GM12878 (cell line): ENCODE results near the gene CCNI. TPM values are rescaled to one million over a fixed set of nuclear protein-coding genes. Genes with fewer than 3 reads are reported as not detected.

ENCODE experiments used
- ATAC-seq: fragments of 200-7000 bp; cut with Tn5 transposase; 3 replicates; pipeline ENCODE4 v1.9.1; 2020; ENCODE audit warnings: mild to moderate bottlenecking, moderate library complexity
- BruUV-seq: library from RNA; stranded (reverse); fragments of 400-500 nt; replicated peaks from 2 replicates; lab custom pipeline; 2021; lab: Mats Ljungman, UMichigan
- CTCF ChIA-PET: fragments of 300-600 bp; sonication (Branson Sonifier 250); formaldehyde crosslinking; extraction: SDS; loops from one replicate; lab custom pipeline; 2021; ENCODE audit warnings: inconsistent platforms; lab: Yijun Ruan, JAX
- POLR2A ChIA-PET: fragments of 350-600 bp; formaldehyde crosslinking; extraction: SDS; loops from one replicate; lab custom pipeline; 2021; ENCODE audit warnings: inconsistent platforms; lab: Charles Lee
- RAD21 ChIA-PET: fragments of 300-600 bp; sonication (Branson Sonifier 250); formaldehyde crosslinking; loops from one replicate; lab custom pipeline; 2023; ENCODE audit warnings: antibody characterized with exemption; ENCODE audit not compliant: unreplicated experiment; lab: Charles Lee
- SMC1A ChIA-PET: fragments of 300-600 bp; sonication (Branson Sonifier 250); formaldehyde crosslinking; loops from one replicate; lab custom pipeline; 2023; ENCODE audit not compliant: unreplicated experiment, uncharacterized antibody; lab: Charles Lee
- DNase-seq: peaks from one replicate; pipeline ENCODE4 v3.0.0-alpha.2; 2011; ENCODE audit warnings: low read depth, low spot score
- FAIRE-seq: peaks from 3 replicates; lab custom pipeline; 2011; peaks lifted over from hg19 to GRCh38; lab: Jason Lieb, UNC
- H2AFZ ChIP-seq: 2 replicates; pipeline ENCODE4 v1.6.0; 2011; ENCODE audit warnings: low read depth, low read length, control low read depth; ENCODE audit not compliant: control insufficient read depth
- H3K27ac ChIP-seq: 2 replicates; pipeline ENCODE4 v1.5.1; 2011; ENCODE audit warnings: control low read depth; ENCODE audit not compliant: control insufficient read depth, insufficient read depth
- H3K27me3 ChIP-seq, 2 experiments: replicated peaks in 1 of 2; 2 replicates each; pipeline versions ENCODE4 v1.6.0 to v1.6.1; 2011; ENCODE audit warnings: low read length in 1 of 2; ENCODE audit not compliant: control insufficient read depth in 2 of 2, insufficient read depth in 2 of 2
- H3K36me3 ChIP-seq, 2 experiments: 2 replicates each; pipeline ENCODE4 v1.5.1; 2011; ENCODE audit warnings: low read length in 1 of 2; ENCODE audit not compliant: control insufficient read depth in 2 of 2, insufficient read depth in 2 of 2
- H3K4me1 ChIP-seq: 2 replicates; pipeline ENCODE4 v1.6.1; 2011; ENCODE audit warnings: mild to moderate bottlenecking, low read length, moderate library complexity, mixed read lengths; ENCODE audit not compliant: control insufficient read depth, insufficient read depth
- H3K4me2 ChIP-seq: 2 replicates; pipeline ENCODE4 v1.6.0; 2011; ENCODE audit warnings: control low read depth; ENCODE audit not compliant: control insufficient read depth, insufficient read depth
- H3K4me3 ChIP-seq: fragments of 200-600 bp; sonication (generic); 2 replicates; pipeline ENCODE4 v1.5.1; 2016
- H3K79me2 ChIP-seq: 2 replicates; pipeline ENCODE4 v1.6.0; 2011; ENCODE audit warnings: low read length; ENCODE audit not compliant: control insufficient read depth, insufficient read depth
- H3K9ac ChIP-seq: 2 replicates; pipeline ENCODE4 v1.8.0; 2011; ENCODE audit warnings: low read length, control low read depth, mixed read lengths; ENCODE audit not compliant: control insufficient read depth, insufficient read depth
- H3K9me3 ChIP-seq: replicated peaks from 3 replicates; pipeline ENCODE4 v1.5.1; 2011; ENCODE audit warnings: mild to moderate bottlenecking, low read length; ENCODE audit not compliant: control insufficient read depth, insufficient read depth
- H4K20me1 ChIP-seq: 2 replicates; pipeline ENCODE4 v1.6.0; 2011; ENCODE audit not compliant: control insufficient read depth, insufficient read depth
- CEBPB ChIP-seq, 2 experiments: fragments of 150-350 bp in 1 of 2; IDR thresholded peaks; 2 replicates each; pipeline ENCODE4 v1.6.1; 2012 to 2014; ENCODE audit warnings: low read depth in 2 of 2, low read length in 2 of 2, borderline replicate concordance in 1 of 2, inconsistent platforms in 1 of 2
- CEBPZ ChIP-seq: fragments of 150-350 bp; IDR thresholded peaks from 2 replicates; pipeline ENCODE4 v1.6.1; 2016; ENCODE audit warnings: low read depth, low read length
- CREB1 ChIP-seq: IDR thresholded peaks from 2 replicates; pipeline ENCODE4 v1.6.1; 2012; ENCODE audit warnings: low read depth, mild to moderate bottlenecking, inconsistent platforms
- GABPA ChIP-seq: IDR thresholded peaks from 2 replicates; pipeline ENCODE4 v1.6.1; 2014; ENCODE audit warnings: antibody characterized with exemption, low read depth, mild to moderate bottlenecking, inconsistent platforms
- JUND ChIP-seq: IDR thresholded peaks from 2 replicates; pipeline ENCODE4 v1.6.1; 2012; ENCODE audit warnings: low read depth, mild to moderate bottlenecking, low read length, improper control_type of control experiment, moderate library complexity
- NFIC ChIP-seq: IDR thresholded peaks from 2 replicates; pipeline ENCODE4 v1.6.1; 2012; ENCODE audit warnings: low read depth, mild to moderate bottlenecking, inconsistent platforms, low read length, moderate library complexity
- SREBF1 ChIP-seq: IDR thresholded peaks from 2 replicates; pipeline ENCODE4 v1.6.1; 2012; ENCODE audit warnings: mild to moderate bottlenecking, low read length
- TBL1XR1 ChIP-seq: IDR thresholded peaks from 2 replicates; pipeline ENCODE4 v1.6.1; 2012; ENCODE audit warnings: low read depth, low read length, improper control_type of control experiment
- YY1 ChIP-seq: IDR thresholded peaks from 2 replicates; pipeline ENCODE4 v1.6.1; 2011; ENCODE audit warnings: low read depth, mild to moderate bottlenecking, low read length
- ZNF207 ChIP-seq: fragments of 450-650 bp; IDR thresholded peaks from 2 replicates; pipeline ENCODE4 v1.6.1; 2014; ENCODE audit warnings: antibody characterized with exemption, mild to moderate bottlenecking, borderline replicate concordance
- ZNF217 ChIP-seq: fragments of 450-650 bp; IDR thresholded peaks from 2 replicates; pipeline ENCODE4 v1.6.1; 2017; ENCODE audit warnings: antibody characterized with exemption, mild to moderate bottlenecking
- ZNF687 ChIP-seq: fragments of 450-650 bp; IDR thresholded peaks from 2 replicates; pipeline ENCODE4 v1.6.1; 2017; ENCODE audit warnings: mild to moderate bottlenecking, moderate library complexity
- WGBS: methylation state at CpG from one replicate; pipeline ENCODE4 v1.1.6; 2016; ENCODE audit warnings: low lambda C conversion rate; ENCODE audit not compliant: insufficient replicate concordance, insufficient coverage; ENCODE audit errors: missing lambda C conversion rate; 5-methylcytosine and 5-hydroxymethylcytosine counted together
- in situ Hi-C: fragments of 300-500 bp; cut with MboI; formaldehyde crosslinking; loops from 9 replicates; pipeline ENCODE4 v1.14.3; 2018; ENCODE audit warnings: mixed read lengths
- intact Hi-C: fragments of 100-400 bp; cut with micrococcal nuclease; formaldehyde crosslinking; loops from one replicate; pipeline ENCODE4 v1.14.2; 2022; ENCODE audit not compliant: unreplicated experiment
- polyA plus RNA-seq, 11 experiments: library from polyadenylated mRNA; depleted of rRNA in 4 of 11; unstranded in 6 of 11; stranded (reverse) in 5 of 11; fragments of >200 nt; fragmentation: Nextera tagmentation in 4 of 11; fragmentation: Illumina TruSeq in 1 of 11; extraction: Ambion mirVana in 4 of 11; extraction: Trizol in 1 of 11; gene quantifications; 1 replicate in 1 of 11; 2 replicates in 10 of 11; pipeline versions ENCODE4 v1.2.1 to v1.2.3, GENCODE V29; 2011 to 2016; ENCODE audit warnings: inconsistent platforms in 2 of 11, missing spikeins in 2 of 11, low read depth in 1 of 11
- total RNA-seq, 4 experiments: library from RNA; depleted of rRNA in 3 of 4; stranded (reverse); fragments of >200 nt in 3 of 4; fragmentation: Illumina TruSeq in 1 of 4; extraction: Trizol in 1 of 4; gene quantifications; 2 replicates each; pipeline versions ENCODE4 v1.2.1 to v1.2.3, GENCODE V29; 2013 to 2021
- TF ChIP-seq, protein P1 (sequence below): IDR thresholded peaks from 2 replicates; pipeline ENCODE4 v1.6.1; 2012; ENCODE audit warnings: low read depth, low read length, improper control_type of control experiment
- TF ChIP-seq, protein P2 (sequence below): IDR thresholded peaks from 2 replicates; pipeline ENCODE4 v1.6.1; 2011; ENCODE audit warnings: low read depth, low read length, improper control_type of control experiment, borderline replicate concordance

CCNI gene
- total and polyA plus RNA-seq, 10 of the 15 experiments (the other 5 are each of a cell fraction or from before 2014, with no cell fraction given) = 70.6 to 178 (median 105) TPM

DNA sequence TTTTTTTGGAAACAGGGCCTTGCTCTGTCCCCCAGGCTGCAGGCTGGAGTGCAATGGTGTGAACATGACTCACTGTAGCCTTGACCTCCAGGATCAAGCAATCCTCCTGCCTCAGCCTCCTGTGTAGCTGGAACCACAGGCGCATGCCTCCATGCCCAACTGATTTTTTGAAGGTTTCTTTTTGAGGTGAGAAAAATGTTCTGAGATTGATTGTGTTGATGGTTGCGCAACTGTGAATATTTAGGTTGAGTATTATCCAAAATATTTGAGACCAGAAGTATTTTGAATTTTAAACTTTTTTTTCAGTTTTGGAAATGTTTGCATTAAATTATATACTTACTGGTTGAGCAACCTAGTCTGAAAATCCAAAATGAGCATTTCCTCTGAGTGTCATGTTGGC, 2.6 kb upstream of the CCNI start:
- no peak for DNase-seq
- in situ Hi-C loops = no loop called here
- Histone ChIP-seq H3K9ac (no peak overlapping the region), H4K20me1 (peaks cover 4% of the 10 kb centered on the region; the same call in 1 of the 2 replicates), H3K4me2 (no peak overlapping the region), H3K27me3 (no peaks in the 10 kb centered on the region), H3K4me3 (no peak overlapping the region), H3K9me3 (no peaks in the 10 kb centered on the region), H3K36me3 (no peaks in the 10 kb centered on the region), H3K27ac (no peak overlapping the region), H3K4me1 (0 out of 2 replicates have a peak, but pooled peaks cover 3% of the 10 kb centered on the region), H3K79me2 (peaks cover 32% of the 10 kb centered on the region), H2AFZ (no peak overlapping the region)
- 97% methylated on average over 2 of the region's 2 CpGs for WGBS
- ATAC-seq = no peak
- BruUV-seq = no TSS peak
- ChIA-PET RAD21 (interaction anchor here (1.3 to 2.5 kb wide), 2 partner anchors 17 to 125 kb away, joined by 6 to 9 read pairs; no protein-coding TSS in a partner anchor), SMC1A (interaction anchor here (0.9 to 3.4 kb wide), 6 partner anchors 9 to 125 kb away, joined by 3 to 23 read pairs (median 4); no protein-coding TSS in a partner anchor), POLR2A (interaction anchor here (1.6 kb wide), 1 partner anchor 77 kb away, joined by 12 read pairs; no protein-coding TSS in a partner anchor), CTCF (interaction anchor here (0.7 to 2.1 kb wide), 6 partner anchors 15 to 192 kb away, joined by 4 to 12 read pairs (median 7); no protein-coding TSS in a partner anchor)
- intact Hi-C loops = no loop called here
- FAIRE-seq = no peak
- TF ChIP-seq CEBPZ (no peak), CREB1 (no peak), ZNF217 (no peak), CEBPB (IDR thresholded peaks at IDR 0.05; ENCODE audit: borderline replicate concordance in 1 of 2, low read depth in 2 of 2, low read length in 2 of 2) (no peak), YY1 (no peak), ZNF687 (no peak), NFIC (no peak), JUND (no peak), TBL1XR1 (no peak), GABPA (no peak), ZNF207 (no peak), SREBF1 (no peak)
- TF ChIP-seq, protein P1, sequence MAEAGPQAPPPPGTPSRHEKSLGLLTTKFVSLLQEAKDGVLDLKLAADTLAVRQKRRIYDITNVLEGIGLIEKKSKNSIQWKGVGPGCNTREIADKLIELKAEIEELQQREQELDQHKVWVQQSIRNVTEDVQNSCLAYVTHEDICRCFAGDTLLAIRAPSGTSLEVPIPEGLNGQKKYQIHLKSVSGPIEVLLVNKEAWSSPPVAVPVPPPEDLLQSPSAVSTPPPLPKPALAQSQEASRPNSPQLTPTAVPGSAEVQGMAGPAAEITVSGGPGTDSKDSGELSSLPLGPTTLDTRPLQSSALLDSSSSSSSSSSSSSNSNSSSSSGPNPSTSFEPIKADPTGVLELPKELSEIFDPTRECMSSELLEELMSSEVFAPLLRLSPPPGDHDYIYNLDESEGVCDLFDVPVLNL = no peak
- TF ChIP-seq, protein P2, sequence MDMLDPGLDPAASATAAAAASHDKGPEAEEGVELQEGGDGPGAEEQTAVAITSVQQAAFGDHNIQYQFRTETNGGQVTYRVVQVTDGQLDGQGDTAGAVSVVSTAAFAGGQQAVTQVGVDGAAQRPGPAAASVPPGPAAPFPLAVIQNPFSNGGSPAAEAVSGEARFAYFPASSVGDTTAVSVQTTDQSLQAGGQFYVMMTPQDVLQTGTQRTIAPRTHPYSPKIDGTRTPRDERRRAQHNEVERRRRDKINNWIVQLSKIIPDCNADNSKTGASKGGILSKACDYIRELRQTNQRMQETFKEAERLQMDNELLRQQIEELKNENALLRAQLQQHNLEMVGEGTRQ = no peak
